Mesothelial cell of epicardium (in vitro differentiated cells): ENCODE results near the gene SPAG17. TPM values are rescaled to one million over a fixed set of nuclear protein-coding genes. Genes with fewer than 3 reads are reported as not detected.

Experiments used
- DNase-seq, 2 experiments: peaks; one replicate each; pipeline ENCODE4 v3.0.0; 2021; ENCODE audit warnings: low spot score in 2 of 2; ENCODE audit not compliant: unreplicated experiment in 2 of 2
- H3K27ac Mint-ChIP-seq: 2 replicates; pipeline ENCODE4 v1.8.0; 2021; ENCODE audit warnings: mixed read lengths
- H3K27me3 Mint-ChIP-seq: 2 replicates; pipeline ENCODE4 v1.8.0; 2021; ENCODE audit warnings: low read depth, mixed read lengths
- H3K36me3 Mint-ChIP-seq: 2 replicates; pipeline ENCODE4 v1.8.0; 2021; ENCODE audit warnings: mixed read lengths
- H3K4me1 Mint-ChIP-seq: 2 replicates; pipeline ENCODE4 v1.8.0; 2021; ENCODE audit warnings: mixed read lengths
- H3K4me3 Mint-ChIP-seq: 2 replicates; pipeline ENCODE4 v1.8.0; 2021; ENCODE audit warnings: mild to moderate bottlenecking, moderate library complexity, mixed read lengths
- H3K9me3 Mint-ChIP-seq: 2 replicates; pipeline ENCODE4 v1.8.0; 2021; ENCODE audit warnings: mixed read lengths
- total RNA-seq: library from RNA; stranded (reverse); gene quantifications from 3 replicates; pipeline ENCODE4 v1.2.1, GENCODE V29; 2021
- TF ChIP-seq, protein P1 (sequence below): fragments of 200-600 bp; sonication (generic); IDR thresholded peaks from one replicate; pipeline ENCODE4 v1.5.0; 2021; ENCODE audit warnings: antibody characterized with exemption; ENCODE audit not compliant: unreplicated experiment

Gene SPAG17
- total RNA-seq, 1 donor from 2014 or later, result 2.7 TPM

GRCh38 chr1:118049981-118050380 lies 135.0 kb downstream of the SPAG17 start:
- Mint-ChIP-seq H3K4me1 (no peaks in the 10 kb centered on the region), H3K4me3 (no peak overlapping the region), H3K27ac (no peak overlapping the region), H3K36me3 (no peaks in the 10 kb centered on the region), H3K27me3 (no peaks in the 10 kb centered on the region), H3K9me3 (no peaks in the 10 kb centered on the region)
- TF ChIP-seq, protein P1, sequence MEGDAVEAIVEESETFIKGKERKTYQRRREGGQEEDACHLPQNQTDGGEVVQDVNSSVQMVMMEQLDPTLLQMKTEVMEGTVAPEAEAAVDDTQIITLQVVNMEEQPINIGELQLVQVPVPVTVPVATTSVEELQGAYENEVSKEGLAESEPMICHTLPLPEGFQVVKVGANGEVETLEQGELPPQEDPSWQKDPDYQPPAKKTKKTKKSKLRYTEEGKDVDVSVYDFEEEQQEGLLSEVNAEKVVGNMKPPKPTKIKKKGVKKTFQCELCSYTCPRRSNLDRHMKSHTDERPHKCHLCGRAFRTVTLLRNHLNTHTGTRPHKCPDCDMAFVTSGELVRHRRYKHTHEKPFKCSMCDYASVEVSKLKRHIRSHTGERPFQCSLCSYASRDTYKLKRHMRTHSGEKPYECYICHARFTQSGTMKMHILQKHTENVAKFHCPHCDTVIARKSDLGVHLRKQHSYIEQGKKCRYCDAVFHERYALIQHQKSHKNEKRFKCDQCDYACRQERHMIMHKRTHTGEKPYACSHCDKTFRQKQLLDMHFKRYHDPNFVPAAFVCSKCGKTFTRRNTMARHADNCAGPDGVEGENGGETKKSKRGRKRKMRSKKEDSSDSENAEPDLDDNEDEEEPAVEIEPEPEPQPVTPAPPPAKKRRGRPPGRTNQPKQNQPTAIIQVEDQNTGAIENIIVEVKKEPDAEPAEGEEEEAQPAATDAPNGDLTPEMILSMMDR, result no peak
- no peak for DNase-seq

DNA sequence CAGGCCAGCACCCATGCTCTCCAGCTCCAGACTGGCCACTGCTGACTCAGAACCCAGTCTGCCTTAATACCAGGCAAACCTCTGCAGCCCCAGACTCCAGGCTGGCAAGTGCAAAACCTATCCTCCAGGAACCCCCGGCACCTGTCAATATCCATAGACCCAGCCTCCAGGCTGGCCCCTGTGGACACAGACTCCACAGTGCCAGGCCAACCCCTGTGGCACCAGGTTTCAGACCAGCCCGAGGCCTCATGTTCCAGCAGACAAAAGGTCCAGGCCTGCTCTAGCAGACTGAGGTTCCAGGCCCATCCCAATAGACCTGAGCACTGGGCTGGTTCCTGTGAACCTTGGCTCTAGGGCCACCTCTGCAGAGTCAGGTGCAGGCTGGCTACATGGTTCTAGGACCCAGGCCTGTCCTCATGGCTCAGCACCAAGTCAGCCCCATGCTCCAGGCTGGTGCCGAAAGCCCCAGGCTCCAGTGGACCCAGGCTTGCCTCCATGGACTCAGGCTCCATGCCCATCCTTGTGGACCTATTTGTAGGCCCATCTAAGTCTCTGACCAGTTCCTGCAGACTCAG lies 137.3 kb downstream of the SPAG17 start:
- no peak for DNase-seq
- H3K27ac Mint-ChIP-seq, result no peak overlapping the region
- TF ChIP-seq, protein P1, result no peak
- no peaks in the 10 kb centered on the region for H3K4me1 Mint-ChIP-seq
- H3K9me3 Mint-ChIP-seq, result no peaks in the 10 kb centered on the region
- H3K27me3 Mint-ChIP-seq, result no peaks in the 10 kb centered on the region
- H3K4me3 Mint-ChIP-seq, result no peak overlapping the region
- no peaks in the 10 kb centered on the region for H3K36me3 Mint-ChIP-seq

DNA sequence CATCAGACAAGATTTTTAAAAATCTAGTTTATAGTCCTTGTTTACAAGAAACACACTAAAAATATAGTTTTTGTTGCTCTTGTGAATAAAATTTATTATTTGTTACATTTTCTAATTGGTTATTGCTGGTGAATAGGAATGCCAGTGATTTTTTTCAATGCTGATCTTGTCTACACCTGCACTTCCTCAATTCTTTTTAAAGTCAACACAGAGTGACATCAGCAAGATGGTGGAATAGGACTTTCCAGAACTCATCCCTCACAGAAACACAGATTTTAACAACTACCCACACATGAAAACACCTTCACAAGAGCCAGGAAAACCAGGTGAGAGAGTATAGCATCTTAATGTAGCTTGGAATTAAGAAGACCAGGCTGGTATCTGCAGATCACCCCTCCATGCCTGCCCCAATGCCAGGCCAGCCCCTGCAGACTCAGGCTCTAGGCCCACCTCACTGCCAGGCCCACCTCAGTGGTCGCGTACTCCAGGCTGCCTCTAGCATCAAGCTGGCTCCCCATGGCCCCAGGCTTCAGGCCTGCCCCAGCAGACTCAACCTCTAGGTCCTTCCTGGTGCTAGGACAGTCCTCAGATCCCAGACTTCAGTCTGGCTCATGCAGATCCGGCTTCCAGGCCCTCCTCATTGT lies 137.9 kb downstream of the SPAG17 start:
- TF ChIP-seq, protein P1, result no peak
- Mint-ChIP-seq H3K4me3 (no peak overlapping the region), H3K9me3 (no peaks in the 10 kb centered on the region), H3K36me3 (no peaks in the 10 kb centered on the region), H3K4me1 (no peaks in the 10 kb centered on the region), H3K27ac (no peak overlapping the region), H3K27me3 (no peaks in the 10 kb centered on the region)
- no peak for DNase-seq

DNA sequence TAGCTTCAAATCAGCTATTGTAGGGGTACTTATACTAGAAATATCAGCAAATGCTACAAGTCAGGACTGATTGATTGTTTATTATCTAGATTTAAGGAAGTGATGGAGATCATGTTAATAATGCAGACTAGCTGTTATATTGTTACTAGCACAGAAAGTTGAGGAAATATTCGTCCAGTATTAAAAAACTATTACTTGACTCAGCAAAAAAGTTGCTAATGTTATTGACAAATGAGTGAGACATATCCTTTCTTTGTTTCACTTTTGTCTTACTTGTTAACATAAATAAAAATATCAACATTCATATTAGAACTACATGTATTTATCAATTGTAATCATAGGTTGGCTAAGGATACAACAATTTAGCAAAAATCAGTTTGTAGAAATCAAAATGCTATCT lies 141.4 kb downstream of the SPAG17 start:
- no peak for DNase-seq
- no peaks in the 10 kb centered on the region for H3K36me3 Mint-ChIP-seq

GRCh38 chr1:118042501-118042900 lies 142.5 kb downstream of the SPAG17 start:
- TF ChIP-seq, protein P1, result no peak
- Mint-ChIP-seq H3K4me3 (no peak overlapping the region), H3K36me3 (no peaks in the 10 kb centered on the region)

More for the DNA sequence above, 141.4 kb downstream of the SPAG17 start:
- H3K4me1 Mint-ChIP-seq, result no peaks in the 10 kb centered on the region
- TF ChIP-seq, protein P1, result no peak
- no peaks in the 10 kb centered on the region for H3K27me3 Mint-ChIP-seq
- no peak overlapping the region for H3K4me3 Mint-ChIP-seq
- no peak overlapping the region for H3K27ac Mint-ChIP-seq
- no peaks in the 10 kb centered on the region for H3K9me3 Mint-ChIP-seq

More at GRCh38 chr1:118042501-118042900, 142.5 kb downstream of the SPAG17 start:
- DNase-seq, result no peak
- no peaks in the 10 kb centered on the region for H3K4me1 Mint-ChIP-seq
- H3K9me3 Mint-ChIP-seq, result no peaks in the 10 kb centered on the region
- H3K27me3 Mint-ChIP-seq, result no peaks in the 10 kb centered on the region
- no peak overlapping the region for H3K27ac Mint-ChIP-seq
